Measurements from ENCODE around the gene KATNAL1.

DNA sequence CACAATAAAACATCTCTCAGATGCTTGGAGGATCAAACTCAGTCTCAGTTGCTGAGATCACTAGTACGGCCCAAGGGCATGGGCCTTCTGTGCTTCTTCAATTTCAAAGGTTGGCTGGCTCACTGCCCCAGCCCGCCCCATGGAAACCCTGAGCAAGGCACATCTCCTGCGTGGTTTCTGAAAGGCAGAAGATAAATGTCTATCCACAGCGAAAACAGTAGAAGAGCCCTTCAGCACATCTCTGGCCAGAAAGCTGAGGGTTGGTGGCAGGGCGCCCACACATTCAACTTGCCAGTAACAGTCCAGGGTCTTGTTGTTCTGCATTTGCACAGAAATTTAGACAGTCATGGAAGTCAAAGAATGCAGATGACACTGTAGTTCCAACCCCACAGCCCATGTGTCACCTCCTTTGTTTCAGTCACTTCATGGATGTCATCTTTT, 24.0 kb upstream of the KATNAL1 start:
- TF ChIP-seq POLR2A (IDR thresholded peaks at IDR 0.05; ENCODE audit: low read depth, low read length) (no peak), POLR2AphosphoS5 (IDR thresholded peaks at IDR 0.05; ENCODE audit: low read depth, low read length) (no peak)

Measured in GM12892 (cell line).